Measurements from ENCODE around the gene RRP8.

DNA sequence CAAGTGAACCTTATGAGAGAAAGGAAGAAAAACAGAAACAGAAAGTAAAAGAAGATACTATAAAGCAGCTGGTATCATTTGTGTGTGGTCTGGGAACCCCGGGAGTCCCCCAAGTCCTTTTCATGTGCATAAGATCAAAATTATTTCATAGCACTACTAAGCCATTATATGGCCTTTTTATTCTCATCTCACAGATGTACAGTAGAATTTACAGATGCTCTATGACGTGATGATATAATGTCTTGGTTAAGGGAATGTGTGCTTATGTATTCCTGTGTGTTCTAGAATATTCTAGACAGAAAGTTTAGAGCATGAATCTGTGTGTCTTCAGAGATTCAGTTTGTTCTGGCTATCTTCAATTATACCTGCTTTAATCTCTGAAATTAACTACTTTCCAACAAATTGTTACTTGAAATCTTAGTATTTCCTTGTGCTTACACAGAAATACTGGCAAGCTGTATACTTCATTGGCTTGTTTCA is 24.4 kb upstream of the RRP8 start:
- TF ChIP-seq HSF4 (CRISPR knock-in tag; IDR thresholded peaks at IDR 0.05; ENCODE audit: borderline replicate concordance) (no peak), ERF (CRISPR knock-in tag; IDR thresholded peaks at IDR 0.05) (no peak), ZBTB49 (CRISPR knock-in tag; IDR thresholded peaks at IDR 0.05; ENCODE audit: borderline replicate concordance) (no peak), ZKSCAN1 (IDR thresholded peaks at IDR 0.05; ENCODE audit: low read depth, low read length) (no peak), TAF7 (tag; IDR thresholded peaks at IDR 0.05) (no peak), EZH2 (IDR thresholded peaks at IDR 0.05; ENCODE audit: borderline replicate concordance, low read depth, low read length) (no peak), TRIM24 (IDR thresholded peaks at IDR 0.05) (no peak), PATZ1 (CRISPR knock-in tag; IDR thresholded peaks at IDR 0.05; ENCODE audit: borderline replicate concordance) (no peak), PHF20 (IDR thresholded peaks at IDR 0.05; ENCODE audit: partially characterized antibody) (no peak), MECOM (CRISPR knock-in tag; IDR thresholded peaks at IDR 0.05) (no peak), NKRF (IDR thresholded peaks at IDR 0.05; ENCODE audit: borderline replicate concordance) (no peak), ZNF511 (CRISPR knock-in tag; IDR thresholded peaks at IDR 0.05) (no peak), SETDB1 (IDR thresholded peaks at IDR 0.05; ENCODE audit: low read length) (no peak)
- TF ChIP-seq, protein P1, sequence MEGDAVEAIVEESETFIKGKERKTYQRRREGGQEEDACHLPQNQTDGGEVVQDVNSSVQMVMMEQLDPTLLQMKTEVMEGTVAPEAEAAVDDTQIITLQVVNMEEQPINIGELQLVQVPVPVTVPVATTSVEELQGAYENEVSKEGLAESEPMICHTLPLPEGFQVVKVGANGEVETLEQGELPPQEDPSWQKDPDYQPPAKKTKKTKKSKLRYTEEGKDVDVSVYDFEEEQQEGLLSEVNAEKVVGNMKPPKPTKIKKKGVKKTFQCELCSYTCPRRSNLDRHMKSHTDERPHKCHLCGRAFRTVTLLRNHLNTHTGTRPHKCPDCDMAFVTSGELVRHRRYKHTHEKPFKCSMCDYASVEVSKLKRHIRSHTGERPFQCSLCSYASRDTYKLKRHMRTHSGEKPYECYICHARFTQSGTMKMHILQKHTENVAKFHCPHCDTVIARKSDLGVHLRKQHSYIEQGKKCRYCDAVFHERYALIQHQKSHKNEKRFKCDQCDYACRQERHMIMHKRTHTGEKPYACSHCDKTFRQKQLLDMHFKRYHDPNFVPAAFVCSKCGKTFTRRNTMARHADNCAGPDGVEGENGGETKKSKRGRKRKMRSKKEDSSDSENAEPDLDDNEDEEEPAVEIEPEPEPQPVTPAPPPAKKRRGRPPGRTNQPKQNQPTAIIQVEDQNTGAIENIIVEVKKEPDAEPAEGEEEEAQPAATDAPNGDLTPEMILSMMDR (IDR thresholded peaks at IDR 0.05 in 2 of 3, conservative IDR thresholded peaks at IDR 0.05 in 1 of 3; ENCODE audit: insufficient read depth in 2 of 3, low read depth in 1 of 3, low read length in 3 of 3), result no peak

All from K562 (cell line).